Hepatocyte (in vitro differentiated cells): ENCODE data around the gene KLHDC8A. TPM values are rescaled to one million over a fixed set of nuclear protein-coding genes. Genes with fewer than 3 reads are reported as not detected.

Experiments used
- DNase-seq: peaks from one replicate; pipeline ENCODE4 v3.0.0-alpha.2; 2016; ENCODE audit warnings: low spot score
- H2AFZ ChIP-seq: fragments of 200-600 bp; sonication (generic); 2 replicates; pipeline ENCODE4 v1.6.0; 2016; ENCODE audit warnings: antibody characterized with exemption, mild to moderate bottlenecking
- H3K27ac ChIP-seq: fragments of 200-600 bp; sonication (generic); 2 replicates; pipeline ENCODE4 v1.5.1; 2016; ENCODE audit warnings: mild to moderate bottlenecking
- H3K27me3 ChIP-seq: fragments of 200-600 bp; sonication (generic); 2 replicates; pipeline ENCODE4 v1.6.1; 2016
- H3K36me3 ChIP-seq: fragments of 200-600 bp; sonication (generic); replicated peaks from 2 replicates; pipeline ENCODE4 v1.5.1; 2016; ENCODE audit warnings: low read depth; ENCODE audit not compliant: insufficient read depth
- H3K4me1 ChIP-seq: fragments of 200-600 bp; sonication (generic); 2 replicates; pipeline ENCODE4 v1.5.1; 2016; ENCODE audit warnings: mild to moderate bottlenecking, moderate library complexity; ENCODE audit not compliant: insufficient read depth
- H3K4me2 ChIP-seq: fragments of 200-600 bp; sonication (generic); 2 replicates; pipeline ENCODE4 v1.6.0; 2016
- H3K4me3 ChIP-seq: fragments of 200-600 bp; sonication (generic); 2 replicates; pipeline ENCODE4 v1.5.1; 2016; ENCODE audit warnings: mild to moderate bottlenecking
- H3K79me2 ChIP-seq: fragments of 200-600 bp; sonication (generic); 2 replicates; pipeline ENCODE4 v1.6.0; 2017; ENCODE audit warnings: mild to moderate bottlenecking
- H3K9me2 ChIP-seq: fragments of 200-600 bp; sonication (generic); replicated peaks from 2 replicates; pipeline ENCODE4 v1.6.0; 2017; ENCODE audit warnings: mild to moderate bottlenecking; ENCODE audit not compliant: insufficient read depth
- H3K9me3 ChIP-seq: fragments of 200-600 bp; sonication (generic); 2 replicates; pipeline ENCODE4 v1.5.1; 2016; ENCODE audit warnings: low read depth, mild to moderate bottlenecking
- H4K20me1 ChIP-seq: fragments of 200-600 bp; sonication (generic); 2 replicates; pipeline ENCODE4 v1.6.0; 2016; ENCODE audit warnings: mild to moderate bottlenecking; ENCODE audit not compliant: insufficient read depth, poor library complexity, severe bottlenecking
- CTCF ChIP-seq: fragments of 200-600 bp; sonication (generic); IDR thresholded peaks from 2 replicates; pipeline ENCODE4 v1.5.1; 2016; ENCODE audit warnings: antibody characterized with exemption, mild to moderate bottlenecking; ENCODE audit not compliant: poor library complexity
- EZH2 ChIP-seq: fragments of 200-600 bp; sonication (generic); IDR thresholded peaks from 2 replicates; pipeline ENCODE4 v1.6.1; 2016; ENCODE audit warnings: antibody characterized with exemption, mild to moderate bottlenecking, borderline replicate concordance
- EZH2phosphoT487 ChIP-seq: fragments of 200-600 bp; sonication (generic); IDR thresholded peaks from one replicate; pipeline ENCODE4 v1.6.1; 2018; ENCODE audit warnings: antibody characterized with exemption, mild to moderate bottlenecking, low read depth, moderate library complexity; ENCODE audit not compliant: unreplicated experiment, severe bottlenecking
- WGBS: methylation state at CpG from one replicate; pipeline ENCODE4 v1.1.6; 2016; ENCODE audit warnings: low lambda C conversion rate; ENCODE audit errors: missing lambda C conversion rate; 5-methylcytosine and 5-hydroxymethylcytosine counted together
- polyA plus RNA-seq: library from polyadenylated mRNA; unstranded; fragments of >200 nt; fragmentation: Nextera tagmentation; extraction: Ambion mirVana; gene quantifications from 2 replicates; pipeline ENCODE4 v1.2.1, GENCODE V29; 2016
- total RNA-seq: library from RNA; depleted of rRNA; stranded (reverse); fragments of >200 nt; gene quantifications from 2 replicates; pipeline ENCODE4 v1.2.3, GENCODE V29; 2014

KLHDC8A gene
- total and polyA plus RNA-seq, 2 experiments from 2014 or later: 0.40 to 1.6 TPM

- no peak overlapping the region for H3K4me2 ChIP-seq
- H3K27me3 ChIP-seq: no peaks in the 10 kb centered on the region
- no peak overlapping the region for H3K27ac ChIP-seq
- H3K9me2 ChIP-seq: no peaks in the 10 kb centered on the region
- DNase-seq: no peak
- WGBS: 51% methylated on average over 9 of the region's 9 CpGs
- TF ChIP-seq EZH2 (no peak), CTCF (no peak)
- H3K4me1 ChIP-seq: peaks cover 23% of the 10 kb centered on the region
- H3K79me2 ChIP-seq: no peaks in the 10 kb centered on the region
- no peaks in the 10 kb centered on the region for H3K9me3 ChIP-seq
- no peaks in the 10 kb centered on the region for H3K36me3 ChIP-seq
- no peak overlapping the region for H2AFZ ChIP-seq
- H4K20me1 ChIP-seq: no peaks in the 10 kb centered on the region
- H3K4me3 ChIP-seq: no peak overlapping the region
Measured at GRCh38 chr1:205373022-205373797, 16.5 kb upstream of the KLHDC8A start.

GRCh38 chr1:205371871-205372660 is 15.3 kb upstream of the KLHDC8A start:
- H3K4me3 ChIP-seq: no peak overlapping the region
- no peaks in the 10 kb centered on the region for H4K20me1 ChIP-seq
- H2AFZ ChIP-seq: no peak overlapping the region
- DNase-seq: no peak
- 49% methylated on average over 11 of the region's 11 CpGs for WGBS
- H3K4me1 ChIP-seq: peaks cover 23% of the 10 kb centered on the region
- no peaks in the 10 kb centered on the region for H3K79me2 ChIP-seq
- no peaks in the 10 kb centered on the region for H3K9me2 ChIP-seq
- H3K27me3 ChIP-seq: no peaks in the 10 kb centered on the region
- H3K4me2 ChIP-seq: peak overlapping the region; percentile 44
- no peaks in the 10 kb centered on the region for H3K36me3 ChIP-seq
- no peak for TF ChIP-seq EZH2phosphoT487
- TF ChIP-seq CTCF: no peak
- TF ChIP-seq EZH2: no peak
- H3K27ac ChIP-seq: peak overlapping the region; percentile 38
- H3K9me3 ChIP-seq: no peaks in the 10 kb centered on the region

GRCh38 chr1:205370780-205371179 is 14.1 kb upstream of the KLHDC8A start:
- H3K27me3 ChIP-seq: no peaks in the 10 kb centered on the region
- no peaks in the 10 kb centered on the region for H3K79me2 ChIP-seq
- H3K9me2 ChIP-seq: no peaks in the 10 kb centered on the region
- H2AFZ ChIP-seq: no peak overlapping the region
- DNase-seq: no peak
- peaks cover 23% of the 10 kb centered on the region for H3K4me1 ChIP-seq
- H3K4me2 ChIP-seq: no peak overlapping the region
- H3K27ac ChIP-seq: no peak overlapping the region
- H4K20me1 ChIP-seq: no peaks in the 10 kb centered on the region
- H3K9me3 ChIP-seq: no peaks in the 10 kb centered on the region
- no peaks in the 10 kb centered on the region for H3K36me3 ChIP-seq
- no peak for TF ChIP-seq EZH2phosphoT487
- TF ChIP-seq EZH2: no peak
- TF ChIP-seq CTCF: no peak
- H3K4me3 ChIP-seq: no peak overlapping the region
